ENCODE results near the gene PGAP1.

DNA sequence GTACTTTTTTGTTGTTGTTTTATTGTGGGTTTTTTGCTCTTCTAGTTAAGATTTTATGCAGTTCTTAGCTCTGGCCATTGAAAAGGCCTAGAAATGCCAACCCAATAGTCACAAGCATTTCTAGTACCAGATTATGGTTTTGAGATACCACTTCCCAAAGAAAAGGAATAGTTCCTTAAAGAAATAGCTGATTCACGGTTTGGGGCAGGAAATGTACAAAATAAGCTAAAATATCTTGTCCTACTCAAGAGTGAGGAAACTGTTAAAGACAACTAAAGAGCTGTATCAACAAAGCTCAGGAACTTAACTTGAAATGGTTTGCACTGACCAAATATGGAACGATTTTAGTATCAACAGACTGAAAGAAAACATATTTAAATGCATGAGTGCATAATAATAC, 35.4 kb downstream of the PGAP1 start:
- TF ChIP-seq, protein P1, sequence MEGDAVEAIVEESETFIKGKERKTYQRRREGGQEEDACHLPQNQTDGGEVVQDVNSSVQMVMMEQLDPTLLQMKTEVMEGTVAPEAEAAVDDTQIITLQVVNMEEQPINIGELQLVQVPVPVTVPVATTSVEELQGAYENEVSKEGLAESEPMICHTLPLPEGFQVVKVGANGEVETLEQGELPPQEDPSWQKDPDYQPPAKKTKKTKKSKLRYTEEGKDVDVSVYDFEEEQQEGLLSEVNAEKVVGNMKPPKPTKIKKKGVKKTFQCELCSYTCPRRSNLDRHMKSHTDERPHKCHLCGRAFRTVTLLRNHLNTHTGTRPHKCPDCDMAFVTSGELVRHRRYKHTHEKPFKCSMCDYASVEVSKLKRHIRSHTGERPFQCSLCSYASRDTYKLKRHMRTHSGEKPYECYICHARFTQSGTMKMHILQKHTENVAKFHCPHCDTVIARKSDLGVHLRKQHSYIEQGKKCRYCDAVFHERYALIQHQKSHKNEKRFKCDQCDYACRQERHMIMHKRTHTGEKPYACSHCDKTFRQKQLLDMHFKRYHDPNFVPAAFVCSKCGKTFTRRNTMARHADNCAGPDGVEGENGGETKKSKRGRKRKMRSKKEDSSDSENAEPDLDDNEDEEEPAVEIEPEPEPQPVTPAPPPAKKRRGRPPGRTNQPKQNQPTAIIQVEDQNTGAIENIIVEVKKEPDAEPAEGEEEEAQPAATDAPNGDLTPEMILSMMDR (IDR thresholded peaks at IDR 0.05 in 8 of 11, conservative IDR thresholded peaks at IDR 0.05 in 3 of 11) = no peak
- no peak for TF ChIP-seq POLR2A (IDR thresholded peaks at IDR 0.05)
